GM06990 (cell line): ENCODE data around the gene ZBTB47.

Experiments
- DNase-seq: peaks from one replicate; pipeline ENCODE4 v3.0.0-alpha.2; 2011; ENCODE audit not compliant: insufficient read length; ENCODE audit errors: extremely low read depth
- H3K27me3 ChIP-seq: replicated peaks from 2 replicates; pipeline ENCODE4 v1.6.0; 2011; ENCODE audit warnings: low read length; ENCODE audit not compliant: control insufficient read depth, insufficient read depth
- H3K36me3 ChIP-seq: 2 replicates; pipeline ENCODE4 v1.5.1; 2011; ENCODE audit warnings: low read length; ENCODE audit not compliant: control insufficient read depth, insufficient read depth
- H3K4me3 ChIP-seq: replicated peaks from 2 replicates; pipeline ENCODE4 v1.5.1; 2011; ENCODE audit warnings: low read depth, mild to moderate bottlenecking, control low read depth, low read length
- TF ChIP-seq, protein P1 (sequence below): IDR thresholded peaks from 2 replicates; pipeline ENCODE4 v1.5.1; 2011; ENCODE audit warnings: low read length, control low read depth, mild to moderate bottlenecking, inconsistent platforms; ENCODE audit not compliant: insufficient read depth, poor library complexity, severe bottlenecking

The ZBTB47 gene

DNA sequence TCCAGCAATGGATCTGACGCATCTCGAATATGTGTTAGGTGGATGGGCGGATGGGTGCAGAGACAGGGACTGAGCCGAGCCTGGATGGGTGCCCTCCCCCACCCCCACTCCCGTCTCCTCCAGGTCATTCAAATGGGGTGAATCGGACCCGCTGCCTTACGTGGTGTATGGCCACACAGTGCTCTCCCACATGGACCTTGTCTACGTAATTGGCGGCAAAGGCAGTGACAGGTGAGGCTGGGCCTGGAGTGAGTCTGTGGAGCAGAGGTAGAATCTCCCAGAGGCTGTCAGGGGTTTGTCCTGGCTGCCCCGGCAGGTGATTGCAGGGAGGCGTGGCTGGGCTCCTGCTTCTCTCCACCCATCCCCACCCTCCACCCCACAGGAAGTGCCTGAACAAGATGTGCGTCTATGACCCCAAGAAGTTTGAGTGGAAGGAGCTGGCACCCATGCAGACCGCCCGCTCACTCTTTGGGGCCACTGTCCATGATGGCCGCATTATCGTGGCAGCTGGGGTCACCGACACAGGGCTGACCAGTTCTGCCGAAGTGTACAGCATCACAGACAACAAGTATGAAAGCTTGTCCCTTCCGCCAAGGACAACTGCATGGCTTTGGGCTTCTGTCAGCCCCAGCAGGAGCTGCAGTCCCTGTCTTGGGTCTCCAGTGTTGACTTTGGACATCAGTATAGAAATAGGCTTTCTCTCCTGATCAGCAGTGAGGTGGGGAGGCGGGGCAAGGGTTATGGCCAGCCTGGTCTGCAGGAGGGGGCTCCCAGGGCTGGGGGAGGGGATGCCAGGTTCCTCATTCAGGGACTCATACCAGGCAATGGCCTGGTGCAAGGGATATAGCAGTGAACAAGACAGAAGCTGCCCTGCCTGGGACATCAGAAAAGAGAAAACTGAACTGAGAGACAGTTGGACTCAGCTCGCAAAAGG is 35.3 kb downstream of the ZBTB47 start:
- no peaks in the 10 kb centered on the region for H3K36me3 ChIP-seq
- no peak for DNase-seq
- H3K4me3 ChIP-seq = no peak overlapping the region
- H3K27me3 ChIP-seq = peaks cover 2% of the 10 kb centered on the region
- TF ChIP-seq, protein P1, sequence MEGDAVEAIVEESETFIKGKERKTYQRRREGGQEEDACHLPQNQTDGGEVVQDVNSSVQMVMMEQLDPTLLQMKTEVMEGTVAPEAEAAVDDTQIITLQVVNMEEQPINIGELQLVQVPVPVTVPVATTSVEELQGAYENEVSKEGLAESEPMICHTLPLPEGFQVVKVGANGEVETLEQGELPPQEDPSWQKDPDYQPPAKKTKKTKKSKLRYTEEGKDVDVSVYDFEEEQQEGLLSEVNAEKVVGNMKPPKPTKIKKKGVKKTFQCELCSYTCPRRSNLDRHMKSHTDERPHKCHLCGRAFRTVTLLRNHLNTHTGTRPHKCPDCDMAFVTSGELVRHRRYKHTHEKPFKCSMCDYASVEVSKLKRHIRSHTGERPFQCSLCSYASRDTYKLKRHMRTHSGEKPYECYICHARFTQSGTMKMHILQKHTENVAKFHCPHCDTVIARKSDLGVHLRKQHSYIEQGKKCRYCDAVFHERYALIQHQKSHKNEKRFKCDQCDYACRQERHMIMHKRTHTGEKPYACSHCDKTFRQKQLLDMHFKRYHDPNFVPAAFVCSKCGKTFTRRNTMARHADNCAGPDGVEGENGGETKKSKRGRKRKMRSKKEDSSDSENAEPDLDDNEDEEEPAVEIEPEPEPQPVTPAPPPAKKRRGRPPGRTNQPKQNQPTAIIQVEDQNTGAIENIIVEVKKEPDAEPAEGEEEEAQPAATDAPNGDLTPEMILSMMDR = no peak

DNA sequence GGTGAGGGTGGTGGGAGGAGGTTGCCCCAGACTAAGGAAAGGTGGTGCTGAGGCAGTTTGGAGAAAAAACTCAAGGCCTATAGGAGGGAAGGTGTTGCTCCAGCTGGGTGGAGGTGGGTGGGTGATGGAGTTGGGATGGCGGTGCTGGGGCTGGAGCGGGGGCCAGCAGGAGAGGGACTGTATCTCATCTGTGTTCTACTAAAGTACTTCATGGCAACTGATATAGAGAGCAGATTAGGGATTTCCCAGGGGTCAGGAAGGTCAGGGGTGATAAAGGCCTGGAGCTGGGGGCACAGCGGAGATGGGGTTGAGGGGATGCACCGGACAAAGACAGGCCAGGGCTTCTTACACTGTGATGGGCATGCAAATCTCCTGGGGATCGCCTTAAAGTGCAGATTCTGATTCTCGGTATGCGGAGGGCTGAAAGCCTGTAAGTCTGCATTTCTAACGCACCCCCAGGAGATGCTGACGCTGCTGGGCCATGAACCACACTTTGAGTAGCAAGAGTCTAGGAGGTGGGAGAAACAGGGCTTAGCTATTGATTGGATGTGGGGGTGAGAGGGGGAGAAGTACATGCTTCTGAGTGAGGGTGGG is 36.0 kb downstream of the ZBTB47 start:
- TF ChIP-seq, protein P1 = no peak
- H3K27me3 ChIP-seq = peaks cover 2% of the 10 kb centered on the region
- no peak for DNase-seq

DNA sequence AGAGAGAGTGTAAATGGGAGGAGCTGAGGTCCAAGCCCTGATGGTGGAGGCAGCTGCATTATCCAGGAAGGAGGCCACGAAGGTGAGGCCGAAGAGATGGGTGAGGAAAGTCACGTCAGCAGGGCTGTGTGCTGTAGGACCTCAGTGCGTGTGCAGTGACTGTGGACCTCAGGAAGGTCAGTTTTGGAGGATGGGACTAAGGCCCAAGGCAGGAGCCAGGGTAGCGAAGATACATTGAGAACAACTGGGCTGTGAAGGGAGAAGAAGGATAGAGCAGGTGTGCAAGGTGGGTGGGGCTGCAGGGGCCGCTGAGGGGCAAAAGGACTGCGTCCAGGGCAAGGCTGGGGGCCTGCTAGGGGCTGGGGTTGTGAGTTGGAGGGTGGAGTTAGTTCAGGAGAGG is 36.7 kb downstream of the ZBTB47 start:
- TF ChIP-seq, protein P1 = no peak
- H3K4me3 ChIP-seq = no peak overlapping the region
- DNase-seq = no peak
- H3K36me3 ChIP-seq = no peaks in the 10 kb centered on the region
- peaks cover 2% of the 10 kb centered on the region for H3K27me3 ChIP-seq

More for the DNA sequence above, 36.0 kb downstream of the ZBTB47 start:
- Histone ChIP-seq H3K4me3 (no peak overlapping the region), H3K36me3 (no peaks in the 10 kb centered on the region)

- no peak for DNase-seq
- H3K36me3 ChIP-seq = no peaks in the 10 kb centered on the region
- H3K4me3 ChIP-seq = no peak overlapping the region
- TF ChIP-seq, protein P1 = no peak
- peaks cover 2% of the 10 kb centered on the region for H3K27me3 ChIP-seq
Measured at GRCh38 chr3:42690766-42691680, 37.5 kb downstream of the ZBTB47 start.

DNA sequence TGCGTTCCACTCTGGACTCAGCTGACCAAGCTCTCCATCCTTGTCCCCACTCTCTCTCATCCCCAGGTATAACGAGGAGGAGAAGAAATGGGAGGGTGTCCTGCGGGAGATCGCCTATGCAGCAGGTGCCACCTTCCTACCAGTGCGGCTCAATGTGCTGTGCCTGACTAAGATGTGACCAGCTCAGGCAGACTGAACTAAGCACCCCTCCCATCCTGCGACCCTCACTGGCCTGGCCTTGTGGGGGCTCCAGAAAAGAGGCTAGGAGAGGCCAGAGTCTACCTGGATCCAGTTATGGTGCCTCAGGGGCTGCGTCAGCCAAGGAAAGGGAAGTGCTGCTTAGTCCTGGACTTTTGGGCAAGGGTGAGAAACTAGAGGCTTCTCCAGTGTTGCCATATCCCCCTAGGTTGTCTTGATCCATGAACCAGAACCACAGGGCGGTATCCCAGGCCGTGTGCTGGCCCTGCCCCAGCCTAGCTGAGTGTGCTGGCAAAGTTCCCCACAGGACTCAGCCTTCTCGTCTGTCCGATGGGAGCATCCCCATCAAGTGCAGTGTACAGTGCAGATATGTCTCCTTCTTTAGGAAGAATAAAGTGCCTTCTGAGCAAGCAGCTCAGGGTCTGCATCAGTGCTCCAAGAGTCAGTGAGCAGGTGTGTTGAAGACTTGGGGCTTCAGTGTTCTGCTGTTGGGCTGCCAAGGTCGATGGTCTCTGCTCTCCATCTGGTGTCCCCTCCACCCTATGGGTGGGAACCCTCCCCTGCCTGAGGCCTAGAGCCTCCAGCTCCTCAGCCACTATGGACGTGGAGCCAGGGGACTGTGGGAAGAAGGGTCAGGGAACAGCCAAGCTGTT is 38.5 kb downstream of the ZBTB47 start:
- TF ChIP-seq, protein P1 = no peak
- no peaks in the 10 kb centered on the region for H3K36me3 ChIP-seq
- H3K4me3 ChIP-seq = no peak overlapping the region
- H3K27me3 ChIP-seq = peaks cover 2% of the 10 kb centered on the region
- no peak for DNase-seq
